Measurements from ENCODE around the gene ENTPD7. TPM values are rescaled to one million over a fixed set of nuclear protein-coding genes. Genes with fewer than 3 reads are reported as not detected.

Gene ENTPD7
- total RNA-seq, 1 experiment from 2014 or later, result 14.5 TPM

DNA sequence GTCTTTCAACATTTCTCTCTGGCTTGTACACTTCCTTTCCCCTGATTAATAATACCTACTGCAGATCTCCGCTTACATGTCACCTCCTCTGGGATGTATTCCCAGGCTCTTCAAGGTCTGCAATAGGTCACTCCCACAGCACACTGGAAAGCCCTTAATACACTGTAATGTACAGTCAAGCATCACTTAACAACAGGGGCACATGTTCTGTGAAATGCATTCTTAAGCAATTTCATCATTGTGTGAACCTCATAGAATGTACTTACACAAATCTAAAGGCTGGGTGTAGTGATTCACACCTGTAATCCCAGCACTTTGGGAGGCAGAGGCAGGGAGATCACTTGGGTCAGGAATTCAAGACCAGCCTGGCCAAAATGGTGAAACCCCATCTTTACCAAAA is 70.7 kb downstream of the ENTPD7 start:
- no peak overlapping the region for H2BK5ac ChIP-seq (ENCODE audit: insufficient read length, low read length)
- H3K79me1 ChIP-seq (ENCODE audit: insufficient read depth, low read depth, low read length, poor library complexity, severe bottlenecking), result no peaks in the 10 kb centered on the region
- H4K8ac ChIP-seq (replicated peaks; ENCODE audit: insufficient read length, low read depth, low read length), result no peak overlapping the region
- H3K79me2 ChIP-seq (ENCODE audit: insufficient read depth, low read length), result no peaks in the 10 kb centered on the region
- no peak for DNase-seq
- TF ChIP-seq, protein P1, sequence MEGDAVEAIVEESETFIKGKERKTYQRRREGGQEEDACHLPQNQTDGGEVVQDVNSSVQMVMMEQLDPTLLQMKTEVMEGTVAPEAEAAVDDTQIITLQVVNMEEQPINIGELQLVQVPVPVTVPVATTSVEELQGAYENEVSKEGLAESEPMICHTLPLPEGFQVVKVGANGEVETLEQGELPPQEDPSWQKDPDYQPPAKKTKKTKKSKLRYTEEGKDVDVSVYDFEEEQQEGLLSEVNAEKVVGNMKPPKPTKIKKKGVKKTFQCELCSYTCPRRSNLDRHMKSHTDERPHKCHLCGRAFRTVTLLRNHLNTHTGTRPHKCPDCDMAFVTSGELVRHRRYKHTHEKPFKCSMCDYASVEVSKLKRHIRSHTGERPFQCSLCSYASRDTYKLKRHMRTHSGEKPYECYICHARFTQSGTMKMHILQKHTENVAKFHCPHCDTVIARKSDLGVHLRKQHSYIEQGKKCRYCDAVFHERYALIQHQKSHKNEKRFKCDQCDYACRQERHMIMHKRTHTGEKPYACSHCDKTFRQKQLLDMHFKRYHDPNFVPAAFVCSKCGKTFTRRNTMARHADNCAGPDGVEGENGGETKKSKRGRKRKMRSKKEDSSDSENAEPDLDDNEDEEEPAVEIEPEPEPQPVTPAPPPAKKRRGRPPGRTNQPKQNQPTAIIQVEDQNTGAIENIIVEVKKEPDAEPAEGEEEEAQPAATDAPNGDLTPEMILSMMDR (conservative IDR thresholded peaks at IDR 0.05), result no peak
- no peak overlapping the region for H2BK15ac ChIP-seq (ENCODE audit: low read depth, low read length)
- Mint-ChIP-seq H3K36me3 (ENCODE audit: insufficient read depth in 1 of 3, low read depth in 3 of 3) (peaks cover 9 to 39% (median 33%) of the 10 kb centered on the region in 3 experiments; a peak in 6 of 7 replicates), H3K27ac (no peak overlapping the region; a peak in 1 of 7 replicates), H3K4me1 (peaks cover 8 to 14% of the 10 kb centered on the region in 2 experiments), H3K9me3 (no peaks in the 10 kb centered on the region; a peak in 1 of 5 replicates), H3K4me3 (no peak overlapping the region), H3K27me3 (ENCODE audit: low read depth) (no peaks in the 10 kb centered on the region)
- no peak overlapping the region for H3K27ac ChIP-seq (ENCODE audit: insufficient read length, low read depth, low read length)
- no peak overlapping the region for H3K18ac ChIP-seq (ENCODE audit: insufficient read length, low read depth, low read length)
- H2BK12ac ChIP-seq (ENCODE audit: insufficient read length, low read depth, low read length), result no peak overlapping the region
- no peak overlapping the region for H3K56ac ChIP-seq (ENCODE audit: insufficient read length, low read depth, low read length)
- no peaks in the 10 kb centered on the region for H3K4me1 ChIP-seq (ENCODE audit: insufficient read depth, low read length)
- no peak overlapping the region for H3K4me2 ChIP-seq (ENCODE audit: insufficient read depth, insufficient read length, low read length)
- H2BK120ac ChIP-seq (ENCODE audit: low read depth, low read length, poor library complexity, severe bottlenecking), result no peak overlapping the region
- no peak overlapping the region for H4K91ac ChIP-seq (ENCODE audit: insufficient read length, low read depth, low read length)
- H4K5ac ChIP-seq (ENCODE audit: insufficient read length, low read depth, low read length), result no peak overlapping the region
- no peaks in the 10 kb centered on the region for H4K20me1 ChIP-seq (ENCODE audit: control insufficient read depth, insufficient read depth, insufficient read length)
- no peak overlapping the region for H2AFZ ChIP-seq (ENCODE audit: low read length)
- H3K9ac ChIP-seq (ENCODE audit: extremely low read depth, insufficient read length, low read length), result no peak overlapping the region
- no peak overlapping the region for H3K14ac ChIP-seq (ENCODE audit: insufficient read depth, low read length)
- H3K4ac ChIP-seq (ENCODE audit: low read depth, low read length), result no peak overlapping the region
- H3K27me3 ChIP-seq (ENCODE audit: insufficient read depth, low read length), result no peaks in the 10 kb centered on the region
- H2BK20ac ChIP-seq (ENCODE audit: low read depth, low read length, poor library complexity, severe bottlenecking), result no peak overlapping the region
- no peak overlapping the region for H3K23ac ChIP-seq (ENCODE audit: insufficient read length, low read depth, low read length)
- no peaks in the 10 kb centered on the region for H3K23me2 ChIP-seq (ENCODE audit: insufficient read length, low read depth, low read length, poor library complexity, severe bottlenecking)
- H2AK5ac ChIP-seq (ENCODE audit: insufficient read length, low read length), result no peak overlapping the region
- H3T11ph ChIP-seq (ENCODE audit: low read length), result no peak overlapping the region
- no peaks in the 10 kb centered on the region for H3K9me3 ChIP-seq (ENCODE audit: control insufficient read depth, low read depth, low read length)
- WGBS (ENCODE audit: extremely low coverage, insufficient read length, low lambda C conversion rate), result no CpG with 5 or more reads among the region's 1 CpG
